NAMALWA (cell line): ENCODE data around the gene CAMSAP1.
"Not testable (repeated sequence)": the region's sequence is repeated elsewhere in the genome, so short reads cannot be mapped to it uniquely, and the experiment has no call there.

ENCODE experiments used
- DNase-seq: peaks from one replicate; pipeline ENCODE4 v3.0.0-alpha.2; 2015; ENCODE audit warnings: low spot score

The CAMSAP1 gene

GRCh38 chr9:135898634-135899407, 8.5 kb downstream of the CAMSAP1 start:
- DNase-seq = no peak

GRCh38 chr9:135896626-135897025, 10.7 kb downstream of the CAMSAP1 start:
- DNase-seq = no peak

- no peak for DNase-seq
These were observed 11.1 kb downstream of the CAMSAP1 start for GRCh38 chr9:135896205-135896604.

- no peak for DNase-seq
These were observed 12.0 kb downstream of the CAMSAP1 start for GRCh38 chr9:135895202-135895848.

GRCh38 chr9:135893104-135893503, 14.2 kb downstream of the CAMSAP1 start:
- DNase-seq = no peak

GRCh38 chr9:135892327-135892726, 15.0 kb downstream of the CAMSAP1 start:
- not testable (repeated sequence) for DNase-seq

- no peak for DNase-seq
These were observed 16.2 kb downstream of the CAMSAP1 start for GRCh38 chr9:135891027-135891631.

GRCh38 chr9:135890190-135891026, 16.9 kb downstream of the CAMSAP1 start:
- DNase-seq = no peak

GRCh38 chr9:135889564-135890189, 17.7 kb downstream of the CAMSAP1 start:
- DNase-seq = no peak

- DNase-seq = no peak
These were observed 18.5 kb downstream of the CAMSAP1 start for GRCh38 chr9:135888766-135889394.

GRCh38 chr9:135888126-135888765, 19.1 kb downstream of the CAMSAP1 start:
- no peak for DNase-seq

- DNase-seq = peak; percentile 80
These were observed 19.7 kb downstream of the CAMSAP1 start for GRCh38 chr9:135887585-135888050.

- no peak for DNase-seq
These were observed 20.3 kb downstream of the CAMSAP1 start for GRCh38 chr9:135887021-135887507.

- no peak for DNase-seq
These were observed 21.0 kb downstream of the CAMSAP1 start for GRCh38 chr9:135886147-135886981.

GRCh38 chr9:135885100-135885853, 22.1 kb downstream of the CAMSAP1 start:
- DNase-seq = no peak

- no peak for DNase-seq
These were observed 22.9 kb downstream of the CAMSAP1 start for GRCh38 chr9:135884328-135885035.

GRCh38 chr9:135883410-135884089, 23.8 kb downstream of the CAMSAP1 start:
- peak; percentile 26 for DNase-seq

GRCh38 chr9:135882011-135882410, 25.3 kb downstream of the CAMSAP1 start:
- no peak for DNase-seq
